TTC549 (cell line): ENCODE results near the gene CMIP.
"Not testable (repeated sequence)": the region's sequence is repeated elsewhere in the genome, so short reads cannot be mapped to it uniquely, and the experiment has no call there.

Experiments
- FAIRE-seq: peaks from 2 replicates; lab custom pipeline; 2012; peaks lifted over from hg19 to GRCh38; lab: Jason Lieb, UNC

Gene CMIP

GRCh38 chr16:81688839-81689238 is 244.2 kb downstream of the CMIP start:
- FAIRE-seq, result not testable (repeated sequence)

GRCh38 chr16:81692021-81692420 is 247.4 kb downstream of the CMIP start:
- FAIRE-seq, result no peak

- no peak for FAIRE-seq
Observed at GRCh38 chr16:81692571-81692970, 248.0 kb downstream of the CMIP start.

GRCh38 chr16:81693041-81693743 is 248.6 kb downstream of the CMIP start:
- no peak for FAIRE-seq

- FAIRE-seq, result no peak
Observed at GRCh38 chr16:81693744-81694303, 249.2 kb downstream of the CMIP start.

GRCh38 chr16:81694494-81695280 is 250.1 kb downstream of the CMIP start:
- no peak for FAIRE-seq

GRCh38 chr16:81695321-81696165 is 250.9 kb downstream of the CMIP start:
- FAIRE-seq, result no peak

GRCh38 chr16:81696166-81696960 is 251.8 kb downstream of the CMIP start:
- FAIRE-seq, result no peak

- no peak for FAIRE-seq
Observed at GRCh38 chr16:81696961-81697615, 252.5 kb downstream of the CMIP start.

- no peak for FAIRE-seq
Observed at GRCh38 chr16:81697616-81698309, 253.2 kb downstream of the CMIP start.

GRCh38 chr16:81698310-81698641 is 253.7 kb downstream of the CMIP start:
- FAIRE-seq, result no peak

GRCh38 chr16:81699596-81699995 is 255.0 kb downstream of the CMIP start:
- FAIRE-seq, result no peak

- FAIRE-seq, result no peak
Observed at GRCh38 chr16:81700071-81700779, 255.6 kb downstream of the CMIP start.

GRCh38 chr16:81700780-81701165 is 256.2 kb downstream of the CMIP start:
- no peak for FAIRE-seq

- no peak for FAIRE-seq
Observed at GRCh38 chr16:81701296-81701970, 256.8 kb downstream of the CMIP start.

- no peak for FAIRE-seq
Observed at GRCh38 chr16:81702506-81702905, 257.9 kb downstream of the CMIP start.

- FAIRE-seq, result no peak
Observed at GRCh38 chr16:81703177-81704155, 258.9 kb downstream of the CMIP start.

GRCh38 chr16:81705261-81705660 is 260.7 kb downstream of the CMIP start:
- no peak for FAIRE-seq
